ENCODE results near the gene SPSB3.

SPSB3 gene

DNA sequence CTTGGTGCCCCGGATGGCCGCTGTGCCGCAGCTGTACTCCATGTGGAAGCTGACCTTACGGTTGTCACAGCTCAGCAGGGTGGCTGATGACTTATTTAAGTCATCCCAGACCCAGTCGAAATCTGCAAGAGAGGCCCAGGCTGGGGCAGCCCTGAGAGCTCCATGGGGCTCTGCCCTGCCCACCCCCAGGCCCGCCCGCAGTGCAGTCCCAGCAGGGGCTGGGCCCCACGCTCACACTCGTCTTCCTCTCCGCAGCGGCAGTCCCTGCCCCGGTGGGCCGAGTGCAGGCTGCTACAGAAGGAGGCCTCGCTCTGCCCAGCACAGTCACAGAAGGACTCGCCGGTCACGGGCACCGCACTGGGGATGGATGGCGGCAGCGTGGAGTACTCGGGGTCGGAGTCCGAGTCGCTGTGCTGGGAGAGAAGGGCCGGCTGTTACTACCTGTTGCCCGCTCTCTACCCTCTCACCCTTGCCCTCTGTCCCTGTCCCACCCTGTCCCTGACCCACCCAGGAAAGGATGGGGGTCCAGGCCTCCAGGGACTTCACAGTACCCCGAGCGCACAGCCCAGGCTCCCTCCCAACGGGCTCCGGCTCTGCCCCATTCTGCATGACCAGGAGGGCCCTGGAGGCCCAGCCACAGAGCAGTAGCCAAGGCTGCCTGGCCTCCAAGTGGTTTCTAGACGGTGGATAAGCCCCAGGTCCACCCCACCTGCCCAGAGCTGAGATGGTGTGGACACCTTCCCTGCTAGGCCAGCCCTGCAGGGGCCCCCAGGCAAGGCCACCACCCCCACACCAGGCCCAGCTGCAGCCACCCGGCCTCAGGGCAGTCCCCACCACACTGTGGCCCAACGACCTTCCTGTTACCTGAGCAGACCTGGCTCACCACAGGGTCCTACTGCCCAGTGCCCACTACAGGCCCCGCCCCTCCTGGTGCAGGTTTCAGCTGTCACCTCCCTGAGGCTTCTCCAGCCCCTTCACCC lies 3.9 kb downstream of the SPSB3 start:
- DNase-seq (ENCODE audit: extremely low read depth, low read depth), result no peak
- TF ChIP-seq, protein P1, sequence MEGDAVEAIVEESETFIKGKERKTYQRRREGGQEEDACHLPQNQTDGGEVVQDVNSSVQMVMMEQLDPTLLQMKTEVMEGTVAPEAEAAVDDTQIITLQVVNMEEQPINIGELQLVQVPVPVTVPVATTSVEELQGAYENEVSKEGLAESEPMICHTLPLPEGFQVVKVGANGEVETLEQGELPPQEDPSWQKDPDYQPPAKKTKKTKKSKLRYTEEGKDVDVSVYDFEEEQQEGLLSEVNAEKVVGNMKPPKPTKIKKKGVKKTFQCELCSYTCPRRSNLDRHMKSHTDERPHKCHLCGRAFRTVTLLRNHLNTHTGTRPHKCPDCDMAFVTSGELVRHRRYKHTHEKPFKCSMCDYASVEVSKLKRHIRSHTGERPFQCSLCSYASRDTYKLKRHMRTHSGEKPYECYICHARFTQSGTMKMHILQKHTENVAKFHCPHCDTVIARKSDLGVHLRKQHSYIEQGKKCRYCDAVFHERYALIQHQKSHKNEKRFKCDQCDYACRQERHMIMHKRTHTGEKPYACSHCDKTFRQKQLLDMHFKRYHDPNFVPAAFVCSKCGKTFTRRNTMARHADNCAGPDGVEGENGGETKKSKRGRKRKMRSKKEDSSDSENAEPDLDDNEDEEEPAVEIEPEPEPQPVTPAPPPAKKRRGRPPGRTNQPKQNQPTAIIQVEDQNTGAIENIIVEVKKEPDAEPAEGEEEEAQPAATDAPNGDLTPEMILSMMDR (IDR thresholded peaks at IDR 0.05; ENCODE audit: low read depth, low read length, missing control alignments), result no peak
- H3K4me3 ChIP-seq (replicated peaks; ENCODE audit: low read depth, low read length), result no peak overlapping the region

DNA sequence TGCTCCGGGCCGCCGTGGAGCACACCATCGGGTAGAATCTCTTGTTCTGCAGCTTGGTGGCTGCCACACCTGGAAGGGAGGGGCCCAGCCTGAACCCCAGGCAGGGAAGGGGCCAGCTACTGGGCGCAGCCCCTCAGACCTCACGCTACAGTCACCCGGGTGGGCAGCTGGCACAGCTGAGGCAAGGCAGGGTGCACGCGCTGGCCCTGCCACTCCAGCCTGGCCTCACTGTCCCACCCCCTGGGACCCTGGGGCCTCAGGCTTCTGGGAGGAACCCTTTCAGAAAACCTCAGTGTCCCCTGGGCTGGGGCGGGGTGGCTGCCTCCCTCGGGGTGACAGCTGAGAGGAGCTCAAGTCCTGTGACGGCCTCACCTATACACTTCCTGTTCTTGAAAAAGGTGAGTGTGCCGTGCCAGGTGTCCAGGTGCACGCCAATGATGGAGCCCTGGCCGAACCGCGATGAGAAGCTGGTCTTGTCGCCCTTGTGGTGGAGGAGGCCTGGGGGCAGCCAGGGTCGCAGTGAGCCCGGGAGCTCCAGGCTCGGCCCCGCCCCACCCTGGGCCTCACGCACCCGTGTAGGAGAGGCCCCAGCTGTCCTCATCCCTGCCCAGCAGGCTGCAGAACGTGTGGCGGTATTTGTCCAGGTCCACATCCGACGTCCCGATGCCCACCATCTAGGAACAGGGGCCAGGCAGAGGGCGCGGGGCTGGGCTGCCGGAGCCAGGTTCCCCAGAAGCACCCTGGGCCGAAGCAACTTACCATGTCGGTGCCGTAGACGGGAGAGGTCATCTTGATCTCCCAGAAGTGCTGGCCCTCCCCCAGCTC lies 4.8 kb downstream of the SPSB3 start:
- DNase-seq (ENCODE audit: extremely low read depth, low read depth), result no peak
- no peak overlapping the region for H3K4me3 ChIP-seq (replicated peaks; ENCODE audit: low read depth, low read length)
- TF ChIP-seq, protein P1 (IDR thresholded peaks at IDR 0.05; ENCODE audit: low read depth, low read length, missing control alignments), result no peak

DNA sequence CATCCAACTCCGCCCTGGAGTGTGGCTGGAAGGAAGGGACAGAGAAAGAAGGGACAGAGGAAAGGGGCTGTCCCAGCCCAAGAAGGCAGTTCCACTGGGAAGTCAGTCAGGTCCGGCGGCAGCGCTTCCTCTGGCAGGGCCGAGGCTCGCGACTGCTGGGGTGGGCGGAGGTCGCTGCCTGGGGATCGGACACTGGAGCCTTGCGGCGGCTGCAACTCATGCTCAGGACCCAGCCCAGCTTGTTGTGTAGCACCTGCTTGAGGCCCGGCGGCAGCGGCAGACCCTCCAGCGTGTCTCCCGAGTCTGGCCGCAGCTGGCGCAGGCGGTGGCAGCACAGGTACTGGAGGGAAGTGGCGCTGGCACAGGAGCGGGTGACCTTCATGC lies 5.4 kb downstream of the SPSB3 start:
- DNase-seq (ENCODE audit: extremely low read depth, low read depth), result no peak
- no peak overlapping the region for H3K4me3 ChIP-seq (replicated peaks; ENCODE audit: low read depth, low read length)
- TF ChIP-seq, protein P1 (IDR thresholded peaks at IDR 0.05; ENCODE audit: low read depth, low read length, missing control alignments), result no peak

DNA sequence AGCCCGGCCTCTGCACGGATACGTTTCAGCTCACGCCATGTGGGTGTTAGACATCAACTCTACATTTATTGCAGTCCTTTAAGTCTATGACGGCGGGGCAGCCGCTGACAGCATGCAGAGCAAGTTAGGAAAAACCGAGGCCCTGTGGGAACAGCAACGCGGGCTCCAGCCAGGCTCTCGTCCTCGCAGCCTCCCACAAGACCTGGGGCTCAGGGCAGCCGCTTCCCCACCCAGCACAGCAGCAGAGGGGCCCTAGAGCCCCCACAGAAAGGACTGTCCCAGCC lies 5.8 kb downstream of the SPSB3 start:
- TF ChIP-seq, protein P1 (IDR thresholded peaks at IDR 0.05; ENCODE audit: low read depth, low read length, missing control alignments), result no peak
- no peak overlapping the region for H3K4me3 ChIP-seq (replicated peaks; ENCODE audit: low read depth, low read length)
- DNase-seq (ENCODE audit: extremely low read depth, low read depth), result no peak

DNA sequence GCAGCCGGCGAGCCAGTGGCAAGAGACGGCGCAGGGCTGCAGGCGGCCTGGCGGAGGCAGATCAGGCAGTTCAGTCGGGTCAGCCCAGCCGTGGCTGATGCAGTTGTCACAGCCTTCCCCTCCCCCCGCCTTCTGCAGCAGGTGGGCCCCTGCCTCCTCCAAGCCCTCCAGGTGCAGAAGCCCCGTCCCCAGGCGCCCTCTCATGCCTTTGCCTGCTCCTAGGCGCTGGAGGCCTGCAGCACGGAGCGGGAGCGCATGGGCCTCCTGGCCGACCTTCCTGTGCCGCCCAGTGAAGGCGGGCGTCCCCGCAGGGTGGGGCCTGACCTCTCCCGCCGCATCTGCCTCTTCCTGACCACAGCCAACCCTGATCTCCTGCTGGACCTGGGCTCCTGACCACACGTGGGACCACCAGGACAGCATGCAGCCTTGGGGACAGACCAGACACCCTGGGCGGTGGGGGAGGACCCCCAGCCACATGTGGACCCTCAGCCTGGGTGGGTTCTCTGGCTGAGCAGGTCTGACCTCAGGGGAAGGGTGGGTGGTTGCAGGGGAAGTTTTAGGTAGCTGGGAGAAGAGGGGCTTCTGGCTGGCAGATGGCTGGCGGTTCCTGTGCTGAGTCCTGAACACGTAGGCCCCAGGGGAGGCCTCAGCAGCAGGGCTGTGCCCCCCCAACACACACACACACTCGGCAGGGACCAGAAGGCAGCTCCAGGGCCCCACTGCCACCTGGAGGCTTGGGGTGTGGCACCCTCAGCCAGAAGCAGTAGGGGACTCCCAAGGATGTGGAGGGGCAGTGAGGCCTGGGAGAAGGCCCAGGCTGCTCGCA lies 6.3 kb downstream of the SPSB3 start:
- TF ChIP-seq, protein P1 (IDR thresholded peaks at IDR 0.05; ENCODE audit: low read depth, low read length, missing control alignments), result no peak
- H3K4me3 ChIP-seq (replicated peaks; ENCODE audit: low read depth, low read length), result no peak overlapping the region
- no peak for DNase-seq (ENCODE audit: extremely low read depth, low read depth)
